Kidney epithelial cell (primary cell): ENCODE results near the gene CAMK2G. TPM values are rescaled to one million over a fixed set of nuclear protein-coding genes. Genes with fewer than 3 reads are reported as not detected.

Experiments
- DNase-seq: peaks from one replicate; pipeline ENCODE4 v3.0.0-alpha.2; 2010; ENCODE audit warnings: low read depth
- H3K27me3 ChIP-seq: 2 replicates; pipeline ENCODE4 v1.6.0; 2011; ENCODE audit warnings: low read length; ENCODE audit not compliant: control insufficient read depth, insufficient read depth
- H3K36me3 ChIP-seq: 2 replicates; pipeline ENCODE4 v1.5.1; 2011; ENCODE audit warnings: low read length; ENCODE audit not compliant: control insufficient read depth, insufficient read depth
- H3K4me3 ChIP-seq: 2 replicates; pipeline ENCODE4 v1.5.1; 2011; ENCODE audit warnings: low read depth, mild to moderate bottlenecking, control low read depth, low read length
- CTCF ChIP-seq: IDR thresholded peaks from 2 replicates; pipeline ENCODE4 v1.5.1; 2011; ENCODE audit warnings: mild to moderate bottlenecking, moderate library complexity, low read length, control low read depth, inconsistent platforms; ENCODE audit not compliant: insufficient read depth, poor library complexity, severe bottlenecking
- total RNA-seq: library from RNA; depleted of rRNA; stranded (reverse); fragments of >200 nt; gene quantifications from 2 replicates; pipeline ENCODE4 v1.2.3, GENCODE V29; 2015

The CAMK2G gene
- total RNA-seq, 1 donor from 2014 or later = 12.7 TPM

GRCh38 chr10:73840056-73840402 is 34.3 kb downstream of the CAMK2G start:
- no peaks in the 10 kb centered on the region for H3K27me3 ChIP-seq
- no peaks in the 10 kb centered on the region for H3K36me3 ChIP-seq
- TF ChIP-seq CTCF = no peak
- DNase-seq = no peak
- H3K4me3 ChIP-seq = no peak overlapping the region

- Histone ChIP-seq H3K4me3 (no peak overlapping the region), H3K36me3 (no peaks in the 10 kb centered on the region), H3K27me3 (no peaks in the 10 kb centered on the region)
- no peak for TF ChIP-seq CTCF
- no peak for DNase-seq
Observed at GRCh38 chr10:73839276-73839966, 34.9 kb downstream of the CAMK2G start.

GRCh38 chr10:73838827-73839226 is 35.5 kb downstream of the CAMK2G start:
- DNase-seq = no peak
- no peak overlapping the region for H3K4me3 ChIP-seq
- H3K36me3 ChIP-seq = no peaks in the 10 kb centered on the region
- no peak for TF ChIP-seq CTCF
- H3K27me3 ChIP-seq = no peaks in the 10 kb centered on the region

- no peaks in the 10 kb centered on the region for H3K36me3 ChIP-seq
- H3K27me3 ChIP-seq = no peaks in the 10 kb centered on the region
- no peak for TF ChIP-seq CTCF
- H3K4me3 ChIP-seq = no peak overlapping the region
- DNase-seq = no peak
Observed at GRCh38 chr10:73838008-73838567, 36.3 kb downstream of the CAMK2G start.

GRCh38 chr10:73837072-73837471 is 37.3 kb downstream of the CAMK2G start:
- DNase-seq = no peak
- no peaks in the 10 kb centered on the region for H3K27me3 ChIP-seq
- H3K36me3 ChIP-seq = no peaks in the 10 kb centered on the region
- TF ChIP-seq CTCF = no peak
- no peak overlapping the region for H3K4me3 ChIP-seq
